ENCODE measurements around the gene AEBP2.

- no peak for TF ChIP-seq POLR2AphosphoS5 (IDR thresholded peaks at IDR 0.05; ENCODE audit: borderline replicate concordance, low read depth, low read length)
- TF ChIP-seq EZH2 (IDR thresholded peaks at IDR 0.05) = no peak
- TF ChIP-seq FOXP2 (optimal IDR thresholded peaks at IDR 0.05; ENCODE audit: control extremely low read depth, extremely low read length, insufficient read depth) = no peak
Measured at GRCh38 chr12:19527866-19528265, 88.6 kb downstream of the AEBP2 start.
